HG02642 (cell line): ENCODE results near the gene PEX10.

ENCODE experiments used
- ATAC-seq: cut with Tn5 transposase; IDR thresholded peaks from one replicate; pipeline ENCODE4 v1.9.1; 2021; ENCODE audit warnings: mild to moderate bottlenecking; ENCODE audit not compliant: unreplicated experiment, poor library complexity

PEX10 gene

GRCh38 chr1:2356911-2357845 is 55.2 kb downstream of the PEX10 start:
- no peak for ATAC-seq

- no peak for ATAC-seq
Observed at GRCh38 chr1:2356401-2356800, 56.0 kb downstream of the PEX10 start.

DNA sequence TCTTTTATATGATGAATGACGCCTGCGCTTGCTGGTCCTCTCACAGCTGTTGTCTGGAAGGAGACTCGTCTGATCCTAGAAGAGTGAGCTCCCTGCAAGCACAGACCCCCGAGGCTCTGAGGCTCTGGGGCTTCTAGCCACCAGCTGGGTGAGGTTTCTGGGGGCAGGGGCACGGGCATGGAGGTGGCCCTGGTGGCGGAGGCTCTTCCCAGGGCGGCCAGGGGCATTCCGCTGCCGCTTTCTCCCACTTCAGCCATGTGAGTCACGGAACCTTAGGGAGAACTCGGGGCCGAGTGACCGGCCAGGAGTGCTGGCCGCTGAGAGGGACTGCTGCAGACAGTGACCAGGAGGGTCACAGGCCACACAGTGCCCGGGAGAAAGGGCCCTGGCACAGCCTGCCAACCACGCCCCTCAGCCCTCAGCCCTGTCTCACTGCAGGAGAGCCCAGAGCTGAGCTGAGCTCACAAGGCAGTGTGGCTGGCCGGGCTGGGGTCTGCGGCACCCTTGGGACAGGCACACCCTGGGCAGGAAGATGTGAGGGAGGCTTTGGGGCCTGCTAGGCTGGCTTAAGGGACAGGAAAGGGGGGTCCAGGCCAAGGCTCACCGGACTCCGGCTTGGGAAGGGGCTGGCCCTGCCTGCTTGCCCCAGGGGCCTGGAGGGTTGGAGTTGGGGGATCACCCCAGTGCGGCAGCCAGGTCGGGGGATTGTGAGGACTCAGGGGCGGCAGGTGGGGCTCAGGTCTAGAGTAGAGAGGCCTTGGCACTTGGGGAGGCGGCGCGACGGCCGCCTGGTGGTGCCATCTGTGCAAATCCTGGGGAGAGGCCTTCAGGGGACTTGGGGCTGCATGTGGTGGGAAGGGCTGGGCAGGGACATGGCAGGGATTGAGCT is 56.7 kb downstream of the PEX10 start:
- no peak for ATAC-seq

- no peak for ATAC-seq
Observed at GRCh38 chr1:2354511-2355372, 57.6 kb downstream of the PEX10 start.
